ENCODE results near the gene SSH3.

- TF ChIP-seq EGR1 (IDR thresholded peaks at IDR 0.05; ENCODE audit: low read depth), result no peak
- 0 out of 2 replicates have a peak, but pooled peaks have one; percentile 15 for TF ChIP-seq ZFX (IDR thresholded peaks at IDR 0.05)
- no peak for TF ChIP-seq CTCF (IDR thresholded peaks at IDR 0.05 in 2 of 3, conservative IDR thresholded peaks at IDR 0.05 in 1 of 3; ENCODE audit: borderline replicate concordance in 1 of 3, insufficient read depth in 1 of 3, low read depth in 2 of 3, low read length in 2 of 3)
- TF ChIP-seq JUND (IDR thresholded peaks at IDR 0.05), result no peak
- no peak; the same call in 1 of the 2 replicates for TF ChIP-seq POLR2AphosphoS5 (IDR thresholded peaks at IDR 0.05; ENCODE audit: low read depth, low read length)
Observed at GRCh38 chr11:67277231-67277961, 25.9 kb upstream of the SSH3 start.

Measured in HCT116 (cell line).